Hair follicle dermal papilla cell (primary cell): ENCODE data around the gene PAXIP1. TPM values are rescaled to one million over a fixed set of nuclear protein-coding genes. Genes with fewer than 3 reads are reported as not detected.

Experiments
- total RNA-seq: library from RNA; depleted of rRNA; stranded (reverse); fragments of >200 nt; gene quantifications from 2 replicates; pipeline ENCODE4 v1.2.3, GENCODE V29; 2012

The PAXIP1 gene, protein sequence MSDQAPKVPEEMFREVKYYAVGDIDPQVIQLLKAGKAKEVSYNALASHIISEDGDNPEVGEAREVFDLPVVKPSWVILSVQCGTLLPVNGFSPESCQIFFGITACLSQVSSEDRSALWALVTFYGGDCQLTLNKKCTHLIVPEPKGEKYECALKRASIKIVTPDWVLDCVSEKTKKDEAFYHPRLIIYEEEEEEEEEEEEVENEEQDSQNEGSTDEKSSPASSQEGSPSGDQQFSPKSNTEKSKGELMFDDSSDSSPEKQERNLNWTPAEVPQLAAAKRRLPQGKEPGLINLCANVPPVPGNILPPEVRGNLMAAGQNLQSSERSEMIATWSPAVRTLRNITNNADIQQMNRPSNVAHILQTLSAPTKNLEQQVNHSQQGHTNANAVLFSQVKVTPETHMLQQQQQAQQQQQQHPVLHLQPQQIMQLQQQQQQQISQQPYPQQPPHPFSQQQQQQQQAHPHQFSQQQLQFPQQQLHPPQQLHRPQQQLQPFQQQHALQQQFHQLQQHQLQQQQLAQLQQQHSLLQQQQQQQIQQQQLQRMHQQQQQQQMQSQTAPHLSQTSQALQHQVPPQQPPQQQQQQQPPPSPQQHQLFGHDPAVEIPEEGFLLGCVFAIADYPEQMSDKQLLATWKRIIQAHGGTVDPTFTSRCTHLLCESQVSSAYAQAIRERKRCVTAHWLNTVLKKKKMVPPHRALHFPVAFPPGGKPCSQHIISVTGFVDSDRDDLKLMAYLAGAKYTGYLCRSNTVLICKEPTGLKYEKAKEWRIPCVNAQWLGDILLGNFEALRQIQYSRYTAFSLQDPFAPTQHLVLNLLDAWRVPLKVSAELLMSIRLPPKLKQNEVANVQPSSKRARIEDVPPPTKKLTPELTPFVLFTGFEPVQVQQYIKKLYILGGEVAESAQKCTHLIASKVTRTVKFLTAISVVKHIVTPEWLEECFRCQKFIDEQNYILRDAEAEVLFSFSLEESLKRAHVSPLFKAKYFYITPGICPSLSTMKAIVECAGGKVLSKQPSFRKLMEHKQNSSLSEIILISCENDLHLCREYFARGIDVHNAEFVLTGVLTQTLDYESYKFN
- total RNA-seq: 9.1 and 9.8 TPM in 2 replicates

DNA sequence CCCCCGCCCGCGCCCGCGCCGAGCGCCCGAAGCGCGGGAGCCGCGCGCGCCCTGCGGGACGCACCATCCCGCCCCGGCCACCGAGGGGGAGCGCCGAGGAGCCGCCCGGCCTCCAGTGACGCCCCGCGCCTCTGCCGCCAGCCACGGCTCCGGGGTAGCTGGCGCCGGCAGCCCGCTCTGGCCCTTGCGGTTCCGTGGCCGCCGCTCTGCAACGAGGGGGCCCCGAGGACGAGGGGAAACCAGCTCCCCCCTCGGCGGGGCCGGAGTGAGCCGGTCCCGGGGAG is at the start of gene PAXIP1:
TSS of gene PAXIP1 (minus strand) at position 33 of the 284 bp plus-strand sequence. CDS start 195 bp downstream, outside the sequence.

Other genes with a start within 250 kb of the PAXIP1 start
- gene HTR5A, start 67.2 kb upstream of the PAXIP1 start, total RNA-seq: not detected in 2 replicates